Gastrocnemius medialis (tissue), 4 donors: ENCODE results near the gene METTL16. TPM values are rescaled to one million over a fixed set of nuclear protein-coding genes. Genes with fewer than 3 reads are reported as not detected.

ENCODE experiments used
- ATAC-seq, 2 donors: fragments of 150-250 bp; one replicate each; pipeline ENCODE4 v1.9.1; 2016
- DNase-seq, 2 donors: peaks; one replicate each; pipeline ENCODE4 v3.0.0-alpha.2; 2019
- H3K27ac ChIP-seq, 4 donors: fragments of 200-600 bp; sonication (generic); 1 replicate in 1 of 4; 2 replicates in 3 of 4; pipeline ENCODE4 v1.5.1; 2016 to 2018; ENCODE audit warnings: mild to moderate bottlenecking in 2 of 4, moderate library complexity in 1 of 4
- H3K27me3 ChIP-seq, 3 donors: fragments of 200-600 bp; sonication (generic) in 2 of 3; 1 replicate in 1 of 3; 2 replicates in 2 of 3; pipeline versions ENCODE4 v1.5.1 to v1.6.0; 2016 to 2019; ENCODE audit warnings: mild to moderate bottlenecking in 1 of 3, moderate library complexity in 1 of 3
- H3K36me3 ChIP-seq, 2 donors: fragments of 200-600 bp; sonication (generic) in 1 of 2; one replicate each; pipeline ENCODE4 v1.5.1; 2017 to 2018
- H3K4me1 ChIP-seq, 2 donors: fragments of 200-600 bp; sonication (generic) in 1 of 2; one replicate each; pipeline ENCODE4 v1.5.1; 2016 to 2017; ENCODE audit warnings: mild to moderate bottlenecking in 2 of 2
- H3K4me3 ChIP-seq, 4 donors: fragments of 200-600 bp; sonication (generic) in 3 of 4; 1 replicate in 1 of 4; 2 replicates in 3 of 4; pipeline ENCODE4 v1.5.1; 2016 to 2019; ENCODE audit warnings: mild to moderate bottlenecking in 2 of 4
- H3K9me3 ChIP-seq, 3 donors: fragments of 200-600 bp; sonication (generic) in 2 of 3; 1 replicate in 1 of 3; 2 replicates in 2 of 3; pipeline ENCODE4 v1.5.1; 2016 to 2019
- CTCF ChIP-seq, 5 experiments: fragments of 450-650 bp in 3 of 5; fragments of 200-600 bp in 2 of 5; sonication (generic) in 2 of 5; IDR thresholded peaks in 4 of 5; conservative IDR thresholded peaks in 1 of 5; 1 replicate in 4 of 5; 2 replicates in 1 of 5; pipeline ENCODE4 v1.5.1; 2016 to 2019; ENCODE audit warnings: antibody characterized with exemption in 5 of 5, mild to moderate bottlenecking in 3 of 5, moderate library complexity in 3 of 5
- POLR2A ChIP-seq, 2 donors: fragments of 450-650 bp; IDR thresholded peaks; one replicate each; pipeline ENCODE4 v1.6.1; 2017; ENCODE audit warnings: antibody characterized with exemption in 2 of 2, mild to moderate bottlenecking in 2 of 2, moderate library complexity in 2 of 2
- in situ Hi-C, 4 donors: fragments of 200-750 bp; cut with MboI; loops; one replicate each; pipeline versions ENCODE4 v1.15.0 to v1.8.0; 2017; ENCODE audit warnings: low sequenced_read_pairs in 4 of 4
- intact Hi-C: fragments of 100-400 bp; cut with DNase I; formaldehyde crosslinking; loops from one replicate; pipeline ENCODE4 v1.15.1; 2023; ENCODE audit warnings: low total_unique reads
- total RNA-seq, 4 donors: library from RNA; depleted of rRNA; stranded (reverse); fragments of >200 nt; gene quantifications; one replicate each; pipeline versions ENCODE4 v1.1.0 to v1.2.3, GENCODE V29; 2016

Gene METTL16
- total RNA-seq, 4 donors from 2014 or later = 18.2 to 59.7 (median 25.4) TPM

GRCh38 chr17:2423271-2423670, 88.4 kb downstream of the METTL16 start:
- Histone ChIP-seq H3K4me3 (no peak overlapping the region), H3K27ac (no peak overlapping the region), H3K4me1 (peaks cover 9 to 16% of the 10 kb centered on the region in 2 donors), H3K9me3 (no peaks in the 10 kb centered on the region), H3K36me3 (peaks cover 0 to 17% of the 10 kb centered on the region in 2 donors), H3K27me3 (no peaks in the 10 kb centered on the region)
- TF ChIP-seq CTCF (IDR thresholded peaks at IDR 0.05 in 4 of 5, conservative IDR thresholded peaks at IDR 0.05 in 1 of 5) (no peak), POLR2A (IDR thresholded peaks at IDR 0.05) (no peak)
- ATAC-seq (no peak), DNase-seq (no peak)
- intact Hi-C loops = no loop called here
- in situ Hi-C loops = loop anchor here in 1 of 4 donors (25.0 kb wide), 1 partner anchor 289 kb away; the partner anchor contains the start of gene CLUH

GRCh38 chr17:2421315-2422147, 90.2 kb downstream of the METTL16 start:
- intact Hi-C loops = no loop called here
- ATAC-seq = peak in 1 of 2 donors; percentile 57
- DNase-seq = peak in 1 of 2 donors; percentile 51

GRCh38 chr17:2420176-2420575, 91.5 kb downstream of the METTL16 start:
- intact Hi-C loops (no loop called here), in situ Hi-C loops (loop anchor here in 1 of 4 donors (25.0 kb wide), 1 partner anchor 292 kb away; the partner anchor contains the start of gene CLUH)
- Histone ChIP-seq H3K9me3 (no peaks in the 10 kb centered on the region), H3K27me3 (no peaks in the 10 kb centered on the region), H3K4me3 (no peak overlapping the region), H3K27ac (peak overlapping the region in 2 of 4 donors; percentile 16 to 81), H3K4me1 (peaks cover 16 to 19% of the 10 kb centered on the region in 2 donors), H3K36me3 (peaks cover 0 to 17% of the 10 kb centered on the region in 2 donors)
- TF ChIP-seq CTCF (IDR thresholded peaks at IDR 0.05 in 4 of 5, conservative IDR thresholded peaks at IDR 0.05 in 1 of 5) (no peak), POLR2A (IDR thresholded peaks at IDR 0.05) (no peak)
- DNase-seq (no peak), ATAC-seq (no peak)

More at GRCh38 chr17:2421315-2422147, 90.2 kb downstream of the METTL16 start:
- H3K36me3 ChIP-seq = peaks cover 0 to 17% of the 10 kb centered on the region in 2 donors
- in situ Hi-C loops = loop anchor here in 1 of 4 donors (25.0 kb wide), 1 partner anchor 291 kb away; the partner anchor contains the start of gene CLUH
- H3K27ac ChIP-seq = peak overlapping the region in 2 of 4 donors; percentile 3 to 43
- no peak overlapping the region for H3K4me3 ChIP-seq
- no peaks in the 10 kb centered on the region for H3K9me3 ChIP-seq
- no peaks in the 10 kb centered on the region for H3K27me3 ChIP-seq
- no peak for TF ChIP-seq POLR2A (IDR thresholded peaks at IDR 0.05)
- peak in 2 of 5 experiments; percentile 17 to 35 for TF ChIP-seq CTCF (IDR thresholded peaks at IDR 0.05 in 4 of 5, conservative IDR thresholded peaks at IDR 0.05 in 1 of 5)
- peaks cover 9 to 14% of the 10 kb centered on the region in 2 donors for H3K4me1 ChIP-seq

- ATAC-seq = no peak
- no peak for TF ChIP-seq POLR2A (IDR thresholded peaks at IDR 0.05)
- TF ChIP-seq CTCF (IDR thresholded peaks at IDR 0.05 in 4 of 5, conservative IDR thresholded peaks at IDR 0.05 in 1 of 5) = no peak
- Histone ChIP-seq H3K36me3 (peaks cover 0 to 17% of the 10 kb centered on the region in 2 donors), H3K27me3 (no peaks in the 10 kb centered on the region), H3K4me3 (no peak overlapping the region), H3K27ac (peak overlapping the region; percentile 54 to 81 (median 74)), H3K4me1 (peaks cover 16 to 19% of the 10 kb centered on the region in 2 donors), H3K9me3 (no peaks in the 10 kb centered on the region)
- in situ Hi-C loops = loop anchor here in 3 of 4 donors (5.0 to 25.0 kb wide), 3 partner anchors 37 to 293 kb away; partner anchors contain the start of gene CLUH (in 1 of the 3)
- DNase-seq = no peak
- intact Hi-C loops = loop anchor here (10.0 kb wide), 1 partner anchor 55 kb away; no protein-coding TSS in a partner anchor
Observed at GRCh38 chr17:2419486-2419885, 92.2 kb downstream of the METTL16 start.
